Stomach (tissue), 9 donors: Measurements from ENCODE around the gene SERP1. TPM values are rescaled to one million over a fixed set of nuclear protein-coding genes. Genes with fewer than 3 reads are reported as not detected.
"Not testable (repeated sequence)": the region's sequence is repeated elsewhere in the genome, so short reads cannot be mapped to it uniquely, and the experiment has no call there.

Experiments
- DNase-seq, 2 donors: peaks; one replicate each; pipeline versions ENCODE4 v3.0.0 to v3.0.0-alpha.2; 2013 to 2019
- H3K27ac ChIP-seq, 5 donors: fragments of 200-600 bp in 4 of 5; sonication (generic) in 4 of 5; one replicate each; pipeline ENCODE4 v1.5.1; 2013 to 2019; ENCODE audit warnings: mild to moderate bottlenecking in 1 of 5, moderate library complexity in 1 of 5
- H3K27me3 ChIP-seq, 3 donors: fragments of 200-600 bp; sonication (generic); one replicate each; pipeline ENCODE4 v1.5.1; 2017 to 2019; ENCODE audit warnings: mixed run types in 1 of 3
- H3K36me3 ChIP-seq, 4 donors: fragments of 200-600 bp; sonication (generic); 1 replicate in 3 of 4; 2 replicates in 1 of 4; pipeline ENCODE4 v1.5.1; 2016 to 2019
- H3K4me1 ChIP-seq, 4 donors: fragments of 200-600 bp; sonication (generic); one replicate each; pipeline ENCODE4 v1.5.1; 2016 to 2019
- H3K4me3 ChIP-seq, 4 donors: fragments of 200-600 bp; sonication (generic) in 3 of 4; one replicate each; pipeline ENCODE4 v1.5.1; 2016 to 2019; ENCODE audit warnings: mild to moderate bottlenecking in 1 of 4
- H3K9me3 ChIP-seq, 4 donors: fragments of 200-600 bp; sonication (generic); one replicate each; pipeline ENCODE4 v1.5.1; 2016 to 2019
- CTCF ChIP-seq, 7 experiments: fragments of 450-650 bp in 4 of 7; fragments of 200-600 bp in 3 of 7; sonication (generic) in 3 of 7; IDR thresholded peaks; one replicate each; pipeline ENCODE4 v1.5.1; 2016 to 2019; ENCODE audit warnings: antibody characterized with exemption in 7 of 7, control low read depth in 2 of 7, mild to moderate bottlenecking in 1 of 7
- EP300 ChIP-seq: sonication (generic); formaldehyde crosslinking; IDR thresholded peaks from one replicate; pipeline ENCODE4 v1.6.1; 2017; ENCODE audit warnings: antibody characterized with exemption
- POLR2A ChIP-seq, 4 donors: fragments of 450-650 bp; IDR thresholded peaks; one replicate each; pipeline ENCODE4 v1.6.1; 2016; ENCODE audit warnings: antibody characterized with exemption in 4 of 4, control low read depth in 2 of 4, mild to moderate bottlenecking in 1 of 4, moderate library complexity in 1 of 4
- POLR2AphosphoS5 ChIP-seq, 3 donors: sonication (generic); formaldehyde crosslinking; IDR thresholded peaks; one replicate each; pipeline ENCODE4 v1.6.1; 2016; ENCODE audit warnings: antibody characterized with exemption in 3 of 3
- WGBS, 5 donors: extraction: QIAGEN DNeasy Blood & Tissue Kit in 3 of 5; methylation state at CpG; one replicate each; pipeline versions ENCODE4 v1.1.5 to v1.1.7; 2013 to 2018; 5-methylcytosine and 5-hydroxymethylcytosine counted together
- intact Hi-C: fragments of 100-400 bp; cut with DNase I; formaldehyde crosslinking; loops from one replicate; pipeline ENCODE4 v1.15.1; 2023; ENCODE audit warnings: low total_unique reads
- polyA plus RNA-seq, 3 donors: library from polyadenylated mRNA; stranded (reverse); fragments of 200-250 nt; gene quantifications; one replicate each; pipeline ENCODE4 v1.2.3, GENCODE V29; 2013
- total RNA-seq, 5 donors: library from RNA; depleted of rRNA; stranded (reverse); fragments of >200 nt; gene quantifications; one replicate each; pipeline versions ENCODE4 v1.1.0 to v1.2.3, GENCODE V29; 2014 to 2016
- donor health status: healthy with polysubstance abuse.
- donor health status: Bipolar disorder and iron deficiency.
- donor health status: healthy.

Gene SERP1
- total and polyA plus RNA-seq, 8 donors, result 93.5 to 446 (median 159) TPM

- intact Hi-C loops, result no loop called here
- no peak for DNase-seq
- Histone ChIP-seq H3K4me3 (no peak overlapping the region), H3K27ac (no peak overlapping the region), H3K36me3 (no peaks in the 10 kb centered on the region), H3K9me3 (no peaks in the 10 kb centered on the region), H3K4me1 (no peaks in the 10 kb centered on the region), H3K27me3 (no peaks in the 10 kb centered on the region)
- TF ChIP-seq POLR2A (IDR thresholded peaks at IDR 0.05) (no peak), CTCF (IDR thresholded peaks at IDR 0.05) (no peak), POLR2AphosphoS5 (IDR thresholded peaks at IDR 0.05) (no peak), EP300 (no peak)
Measured at GRCh38 chr3:150508401-150508800, 37.9 kb downstream of the SERP1 start.

GRCh38 chr3:150504483-150504882, 41.8 kb downstream of the SERP1 start:
- H3K27me3 ChIP-seq, result no peaks in the 10 kb centered on the region
- no peaks in the 10 kb centered on the region for H3K4me1 ChIP-seq
- H3K9me3 ChIP-seq, result peaks cover 0 to 9% (median 4%) of the 10 kb centered on the region in 4 donors
- H3K27ac ChIP-seq, result no peak overlapping the region
- no peak for TF ChIP-seq EP300
- TF ChIP-seq POLR2A (IDR thresholded peaks at IDR 0.05), result no peak
- no peak for TF ChIP-seq POLR2AphosphoS5 (IDR thresholded peaks at IDR 0.05)
- TF ChIP-seq CTCF (IDR thresholded peaks at IDR 0.05), result no peak
- no peaks in the 10 kb centered on the region for H3K36me3 ChIP-seq
- no peak overlapping the region for H3K4me3 ChIP-seq
- DNase-seq, result no peak
- WGBS, 5 donors, result 61 to 85% (median 73%) methylated on average over 2 to 3 of the region's 3 CpGs
- intact Hi-C loops, result no loop called here

- intact Hi-C loops, result no loop called here
- 80 to 90% (median 86%) methylated on average over 3 to 5 of the region's 5 CpGs for WGBS, 5 donors
Measured at GRCh38 chr3:150503402-150504099, 42.7 kb downstream of the SERP1 start.

GRCh38 chr3:150500960-150501359, 45.3 kb downstream of the SERP1 start:
- H3K4me1 ChIP-seq, H3K27me3 ChIP-seq, H3K36me3 ChIP-seq, intact Hi-C loops, H3K4me3 ChIP-seq, DNase-seq, H3K27ac ChIP-seq, H3K9me3 ChIP-seq: not testable (repeated sequence)
- 83 to 100% (median 93%) methylated on average over 1 of the region's 1 CpG for WGBS, 5 donors

More at GRCh38 chr3:150503402-150504099, 42.7 kb downstream of the SERP1 start:
- peaks cover 0 to 9% (median 4%) of the 10 kb centered on the region in 4 donors for H3K9me3 ChIP-seq
- no peak for DNase-seq
- TF ChIP-seq POLR2A (IDR thresholded peaks at IDR 0.05) (no peak), POLR2AphosphoS5 (IDR thresholded peaks at IDR 0.05) (no peak), EP300 (no peak), CTCF (IDR thresholded peaks at IDR 0.05) (no peak)
- H3K27me3 ChIP-seq, result no peaks in the 10 kb centered on the region
- H3K4me1 ChIP-seq, result no peaks in the 10 kb centered on the region
- H3K27ac ChIP-seq, result no peak overlapping the region
- H3K4me3 ChIP-seq, result no peak overlapping the region
- no peaks in the 10 kb centered on the region for H3K36me3 ChIP-seq

GRCh38 chr3:150497956-150498355, 48.3 kb downstream of the SERP1 start:
- H3K4me1 ChIP-seq, result no peaks in the 10 kb centered on the region
- 39 to 64% (median 59%) methylated on average over 2 of the region's 2 CpGs for WGBS, 5 donors
- DNase-seq, result no peak
- TF ChIP-seq POLR2A (IDR thresholded peaks at IDR 0.05) (no peak), CTCF (IDR thresholded peaks at IDR 0.05) (no peak), POLR2AphosphoS5 (IDR thresholded peaks at IDR 0.05) (no peak), EP300 (no peak)
- H3K4me3 ChIP-seq, result no peak overlapping the region
- intact Hi-C loops, result loop anchor here (10.0 kb wide), 3 partner anchors 83 to 273 kb away; no protein-coding TSS in a partner anchor
- H3K36me3 ChIP-seq, result no peaks in the 10 kb centered on the region
- no peak overlapping the region for H3K27ac ChIP-seq
- H3K9me3 ChIP-seq, result peaks cover 0 to 9% (median 4%) of the 10 kb centered on the region in 4 donors
- no peaks in the 10 kb centered on the region for H3K27me3 ChIP-seq
